GM12864 (cell line): ENCODE results near the gene RIMBP2.

Experiments
- DNase-seq: peaks from one replicate; pipeline ENCODE4 v3.0.0-alpha.2; 2011; ENCODE audit warnings: low read depth
- H3K4me3 ChIP-seq: 2 replicates; pipeline ENCODE4 v1.5.1; 2011; ENCODE audit warnings: mild to moderate bottlenecking, low read depth, low read length, control low read depth
- TF ChIP-seq, protein P1 (sequence below): IDR thresholded peaks from 2 replicates; pipeline ENCODE4 v1.5.1; 2011; ENCODE audit warnings: low read depth, mild to moderate bottlenecking, moderate library complexity, low read length, control low read depth, inconsistent platforms; ENCODE audit errors: missing control alignments

The RIMBP2 gene

DNA sequence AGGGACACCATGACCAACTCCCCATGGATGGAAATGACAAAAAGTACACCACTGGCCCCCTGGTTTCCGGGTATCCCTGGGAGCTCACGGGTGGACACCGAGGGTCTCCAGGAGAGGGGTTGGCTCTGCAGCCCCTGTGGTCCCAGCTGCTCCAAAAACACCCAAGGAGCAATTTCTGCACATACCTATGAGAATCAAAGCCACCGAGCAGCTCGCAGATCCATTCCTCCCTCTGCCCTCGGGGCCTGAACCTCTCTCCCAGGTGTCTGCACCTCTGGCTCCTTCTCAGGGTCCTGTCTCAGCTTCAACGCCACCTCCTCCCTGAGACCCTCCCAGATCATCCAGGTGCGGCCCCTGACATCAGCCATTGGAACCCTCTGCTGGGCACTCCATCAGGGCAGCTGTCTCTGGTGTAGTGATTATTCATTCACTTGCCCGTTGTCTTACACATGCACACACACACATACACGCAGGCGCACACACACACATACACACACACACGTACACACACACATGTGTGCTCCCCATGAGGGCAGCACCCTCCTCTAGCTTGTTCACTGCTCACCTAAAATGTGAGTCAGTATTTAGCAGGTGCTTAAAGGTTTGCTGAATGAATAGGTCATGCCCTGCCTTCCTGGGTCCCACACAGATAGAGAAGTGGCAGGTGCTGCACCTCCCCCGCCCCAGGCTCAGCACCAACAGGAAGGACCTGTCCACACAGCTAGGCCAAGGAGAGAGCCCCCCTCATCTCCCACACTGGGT, 5.9 kb downstream of the RIMBP2 start:
- TF ChIP-seq, protein P1, sequence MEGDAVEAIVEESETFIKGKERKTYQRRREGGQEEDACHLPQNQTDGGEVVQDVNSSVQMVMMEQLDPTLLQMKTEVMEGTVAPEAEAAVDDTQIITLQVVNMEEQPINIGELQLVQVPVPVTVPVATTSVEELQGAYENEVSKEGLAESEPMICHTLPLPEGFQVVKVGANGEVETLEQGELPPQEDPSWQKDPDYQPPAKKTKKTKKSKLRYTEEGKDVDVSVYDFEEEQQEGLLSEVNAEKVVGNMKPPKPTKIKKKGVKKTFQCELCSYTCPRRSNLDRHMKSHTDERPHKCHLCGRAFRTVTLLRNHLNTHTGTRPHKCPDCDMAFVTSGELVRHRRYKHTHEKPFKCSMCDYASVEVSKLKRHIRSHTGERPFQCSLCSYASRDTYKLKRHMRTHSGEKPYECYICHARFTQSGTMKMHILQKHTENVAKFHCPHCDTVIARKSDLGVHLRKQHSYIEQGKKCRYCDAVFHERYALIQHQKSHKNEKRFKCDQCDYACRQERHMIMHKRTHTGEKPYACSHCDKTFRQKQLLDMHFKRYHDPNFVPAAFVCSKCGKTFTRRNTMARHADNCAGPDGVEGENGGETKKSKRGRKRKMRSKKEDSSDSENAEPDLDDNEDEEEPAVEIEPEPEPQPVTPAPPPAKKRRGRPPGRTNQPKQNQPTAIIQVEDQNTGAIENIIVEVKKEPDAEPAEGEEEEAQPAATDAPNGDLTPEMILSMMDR = no peak
- H3K4me3 ChIP-seq = no peak overlapping the region
- DNase-seq = no peak

DNA sequence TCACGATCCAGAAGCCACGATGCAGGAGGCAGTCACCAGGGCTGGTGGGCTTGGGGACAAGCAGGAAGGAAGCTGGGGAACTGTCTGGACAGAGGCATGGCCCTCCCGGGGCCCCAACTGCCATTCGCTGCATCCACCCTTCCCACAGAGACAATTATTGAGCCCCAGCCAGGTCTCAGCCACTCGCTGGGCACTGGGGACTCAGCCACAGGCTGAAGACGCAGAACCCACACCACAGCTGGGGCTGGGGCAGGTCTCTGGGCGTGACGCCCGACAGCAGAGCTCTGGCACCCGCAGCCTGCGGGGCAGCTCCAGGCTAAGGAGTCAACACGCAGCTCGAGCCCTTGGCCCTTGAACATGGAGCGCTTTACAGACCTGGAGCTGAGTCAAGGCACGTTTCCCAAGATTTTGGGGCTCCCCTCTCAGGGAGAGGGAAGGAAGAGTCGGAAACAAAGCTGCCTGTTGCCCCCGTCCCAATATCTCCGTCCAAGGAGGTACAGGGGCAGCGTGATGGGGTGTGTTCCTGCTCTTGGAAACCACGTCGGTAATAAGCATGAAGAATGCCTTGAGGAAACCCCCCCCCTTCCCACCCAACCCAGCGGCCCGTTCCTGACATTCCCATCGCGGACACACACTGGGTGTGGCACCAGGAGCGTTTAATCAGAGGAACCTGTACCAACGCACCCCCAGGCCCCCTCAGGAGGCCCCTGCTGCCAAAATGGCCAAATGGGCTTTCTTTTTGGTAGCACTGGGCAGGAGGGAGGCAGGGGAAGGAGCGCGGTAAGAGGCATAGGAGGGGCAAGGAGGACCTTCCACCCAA, 6.7 kb downstream of the RIMBP2 start:
- TF ChIP-seq, protein P1 = no peak
- no peak overlapping the region for H3K4me3 ChIP-seq
- DNase-seq = no peak

DNA sequence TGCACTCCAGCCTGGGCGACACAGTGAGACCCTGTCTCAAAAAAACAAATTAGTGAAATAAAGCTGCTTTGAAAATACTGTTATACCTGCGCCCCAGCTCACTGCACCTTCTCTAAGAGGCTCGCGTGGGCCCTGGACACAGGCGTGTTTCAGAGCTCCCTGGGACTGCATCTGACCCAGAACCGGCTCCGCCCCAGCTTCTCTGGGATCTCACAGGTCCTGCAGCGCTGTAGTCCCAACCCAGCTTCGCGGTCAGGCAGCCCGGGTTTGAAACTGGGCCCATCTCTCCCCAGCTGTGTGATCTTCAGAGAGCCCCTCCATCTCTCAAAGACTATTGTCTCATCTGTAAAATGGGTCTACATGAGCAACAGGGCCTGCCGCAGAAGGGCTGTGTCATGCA, 7.5 kb downstream of the RIMBP2 start:
- H3K4me3 ChIP-seq = no peak overlapping the region
- DNase-seq = no peak
- TF ChIP-seq, protein P1 = no peak

DNA sequence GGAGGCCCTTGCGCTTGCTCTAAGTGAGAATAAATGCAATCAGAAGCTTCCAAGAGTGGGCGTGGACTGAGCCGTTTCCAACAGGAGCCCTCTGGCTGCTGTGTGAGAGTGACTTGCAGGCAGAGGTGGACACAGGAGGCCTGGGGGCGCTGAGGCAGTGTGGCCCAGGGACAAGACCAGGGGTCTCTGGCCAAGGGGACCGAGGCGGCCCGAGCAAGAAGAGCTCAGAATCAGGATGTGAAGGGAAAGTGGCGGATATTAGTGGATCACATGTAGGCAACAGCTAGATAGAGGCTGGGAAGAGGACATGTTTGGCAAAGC, 8.6 kb downstream of the RIMBP2 start:
- TF ChIP-seq, protein P1 = no peak
- DNase-seq = no peak
- no peak overlapping the region for H3K4me3 ChIP-seq

DNA sequence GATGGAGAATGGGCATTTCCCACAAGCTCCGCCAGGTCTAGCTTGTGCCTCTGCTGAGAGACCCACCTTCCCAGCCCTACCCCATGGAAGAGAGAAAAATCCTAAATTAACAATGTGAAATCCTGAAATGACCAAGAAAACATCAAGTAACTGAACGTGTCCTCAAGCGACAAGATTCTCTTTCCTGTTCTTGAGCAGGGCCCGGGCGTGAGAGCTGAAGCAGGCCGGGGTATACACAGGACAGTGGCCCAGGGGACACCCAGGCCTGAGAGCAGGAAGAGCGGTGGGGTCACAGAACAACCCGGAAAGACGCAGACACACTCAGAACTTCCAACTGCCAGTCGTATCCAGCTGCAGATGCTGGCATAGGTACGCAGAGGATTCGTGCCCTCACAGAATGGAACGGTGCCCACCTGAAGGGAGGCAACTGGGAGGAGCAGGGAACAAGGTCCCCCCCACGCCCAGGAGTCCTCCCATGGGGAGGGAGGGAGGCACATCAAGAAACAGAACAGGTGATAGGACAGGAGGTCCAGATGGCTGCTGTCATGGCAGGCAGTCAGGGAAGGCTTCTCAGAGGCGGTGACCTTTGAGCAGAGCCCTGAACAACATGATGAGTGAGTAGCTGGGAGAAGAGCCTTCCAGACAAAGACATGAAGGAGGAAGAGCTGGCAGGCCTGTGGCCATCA, 9.1 kb downstream of the RIMBP2 start:
- no peak overlapping the region for H3K4me3 ChIP-seq
- TF ChIP-seq, protein P1 = no peak
- no peak for DNase-seq

DNA sequence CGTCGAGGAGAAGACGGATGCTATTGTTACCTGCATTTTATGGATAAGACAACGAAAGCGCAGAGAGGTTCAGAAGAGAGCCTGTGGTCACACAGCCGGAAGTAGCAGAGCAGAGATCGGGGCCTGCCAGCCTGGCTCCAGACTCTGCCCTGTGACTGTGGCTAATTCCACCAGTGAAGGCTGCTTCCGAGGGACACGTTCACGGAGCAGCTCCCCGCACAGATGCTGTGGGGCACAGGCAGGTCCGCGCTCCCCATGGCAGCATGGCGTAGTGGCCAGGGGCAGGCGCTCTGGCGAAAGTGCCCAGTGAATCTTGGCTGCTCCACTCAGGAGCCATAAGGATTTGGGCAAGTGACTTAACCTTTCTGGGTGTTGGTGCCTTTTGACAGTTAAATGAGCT, 9.8 kb downstream of the RIMBP2 start:
- TF ChIP-seq, protein P1 = no peak
- no peak overlapping the region for H3K4me3 ChIP-seq
- no peak for DNase-seq
